Stimulated activated CD4-positive, alpha-beta T cell treated with anti-CD3 and anti-CD28 coated beads, TNF-alpha, amount 100 ng/mL, for 4 hours (primary cell): Measurements from ENCODE around the gene H2AZ2.
"Not testable (repeated sequence)": the region's sequence is repeated elsewhere in the genome, so short reads cannot be mapped to it uniquely, and the experiment has no call there.

Source experiments
- DNase-seq, 3 experiments: peaks; one replicate each; pipeline ENCODE4 v3.0.0-alpha.2; 2020; ENCODE audit warnings: low read depth in 3 of 3

Gene H2AZ2

DNA sequence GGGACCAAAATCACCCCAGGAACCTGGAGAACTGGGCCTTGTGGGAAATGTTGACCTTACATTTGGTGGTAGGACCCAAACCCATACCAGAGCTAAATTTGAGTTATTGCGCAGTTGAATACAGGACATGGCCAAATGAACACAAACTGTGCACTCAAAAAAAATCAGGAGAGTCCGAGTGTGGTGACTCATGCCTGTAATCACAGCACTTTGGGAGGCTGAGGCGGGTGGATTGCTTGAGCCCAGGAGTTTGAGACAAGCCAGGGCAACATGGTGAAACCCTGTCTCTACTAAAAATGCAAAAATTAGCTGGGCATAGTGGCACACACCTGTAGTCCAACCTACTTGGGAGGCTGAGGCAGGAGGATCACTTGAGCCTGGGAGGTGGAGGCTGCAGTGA lies 62.7 kb downstream of the H2AZ2 start:
- not testable (repeated sequence) for DNase-seq

DNA sequence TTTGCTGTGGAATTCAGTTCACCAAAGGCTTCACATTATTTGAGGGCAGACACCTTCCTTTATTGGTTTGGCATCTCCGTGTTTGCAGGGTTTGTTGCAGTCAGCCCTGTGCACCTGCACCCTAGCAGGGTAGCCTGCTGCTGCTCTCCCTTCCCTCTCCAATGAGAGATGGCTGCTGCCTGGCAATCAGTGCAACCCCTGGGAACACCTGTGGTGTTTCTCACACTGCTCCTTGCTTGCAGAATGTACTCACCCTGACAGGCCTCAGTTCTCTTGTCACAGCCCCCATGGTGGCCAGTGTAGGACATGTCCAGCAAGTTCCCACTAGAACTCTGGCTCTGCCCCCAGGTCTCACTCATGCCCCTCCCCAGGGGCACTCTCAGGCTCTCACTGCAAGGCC lies 63.5 kb downstream of the H2AZ2 start:
- DNase-seq: no peak

DNA sequence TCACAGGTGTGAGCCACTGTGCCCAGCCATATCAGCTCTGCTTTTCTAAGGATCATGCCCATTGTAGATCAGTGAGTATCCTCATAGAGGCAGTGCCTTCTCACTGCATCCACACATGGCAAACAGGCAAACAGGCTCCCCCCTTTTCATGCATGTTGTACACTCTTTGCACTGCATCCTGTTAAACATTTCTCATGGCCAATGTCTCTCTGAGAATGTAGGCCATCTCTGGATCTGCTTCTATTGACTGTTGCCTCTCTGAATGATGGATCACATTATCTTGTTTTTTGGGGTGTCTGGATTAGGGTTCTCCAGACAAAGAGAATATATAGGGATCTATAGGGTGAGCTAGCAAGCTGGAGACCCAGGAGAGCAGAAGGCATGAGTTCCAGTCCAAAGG lies 64.5 kb downstream of the H2AZ2 start:
- DNase-seq: no peak

DNA sequence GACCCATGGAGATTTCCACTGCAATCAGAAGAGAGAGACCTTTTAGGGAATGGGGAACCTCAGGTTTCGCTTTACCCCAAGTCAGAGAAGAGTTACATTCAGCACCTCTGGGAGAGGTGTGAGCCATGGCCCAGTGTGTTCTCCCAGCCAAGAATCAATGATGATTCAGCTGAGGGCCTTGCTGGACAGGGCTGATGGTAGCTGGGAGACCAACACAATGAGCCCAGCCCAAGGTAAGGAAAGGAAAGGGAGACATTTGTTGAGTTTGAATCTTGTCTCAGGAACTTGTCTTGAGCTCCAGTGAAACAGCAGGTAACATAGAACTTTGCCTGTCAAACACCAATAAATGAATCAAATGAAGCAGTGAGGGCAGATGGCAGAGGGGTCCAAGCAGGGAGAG lies 65.4 kb downstream of the H2AZ2 start:
- DNase-seq: no peak
